GM19372 (cell line): Measurements from ENCODE around the gene AURKAIP1.
"Not testable (repeated sequence)": the region's sequence is repeated elsewhere in the genome, so short reads cannot be mapped to it uniquely, and the experiment has no call there.

Experiments
- ATAC-seq: cut with Tn5 transposase; IDR thresholded peaks from one replicate; pipeline ENCODE4 v1.9.1; 2021; ENCODE audit warnings: mild to moderate bottlenecking, low read depth, moderate library complexity; ENCODE audit not compliant: unreplicated experiment

The AURKAIP1 gene

DNA sequence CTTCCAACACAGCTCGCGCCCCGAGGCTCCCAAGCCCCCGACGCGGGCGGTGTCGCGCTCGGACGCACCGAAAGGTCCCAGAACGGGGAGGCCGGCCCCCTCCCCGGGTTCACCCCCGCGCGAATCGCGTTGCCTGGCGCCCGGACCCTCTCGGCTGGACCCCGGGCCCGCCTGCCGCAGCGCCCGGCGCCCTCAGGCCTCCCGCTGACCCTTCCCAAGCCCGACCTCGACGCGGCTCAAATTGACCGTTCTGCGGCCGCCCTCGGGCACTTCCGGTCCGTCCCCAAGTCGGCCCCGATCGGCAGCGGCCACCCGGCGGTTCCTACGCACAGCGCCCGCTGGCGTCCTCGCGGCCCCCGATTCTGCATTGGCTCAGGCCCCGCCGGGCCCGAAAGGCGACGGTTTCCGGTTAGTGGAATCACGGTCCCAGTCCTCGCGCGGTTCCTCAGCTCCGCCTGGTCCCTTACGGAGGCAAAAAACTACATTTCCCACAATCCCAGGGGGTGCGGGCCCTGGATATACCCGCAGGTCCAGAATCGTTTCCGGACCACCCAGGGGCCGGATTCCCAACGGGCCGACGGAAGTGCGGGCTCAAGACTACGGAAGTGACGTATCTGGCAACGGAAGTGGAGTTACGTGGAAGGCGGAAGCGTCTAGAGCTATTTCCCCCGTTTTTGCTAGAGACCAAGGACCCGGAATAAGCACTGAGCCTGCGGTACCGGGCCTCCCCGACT is at the start of gene AURKAIP1:
TSS of gene AURKAIP1 (minus strand) at position 279 of the 734 bp plus-strand sequence. CDS start 451 bp downstream, outside the sequence.
- peak; percentile 88 for ATAC-seq

DNA sequence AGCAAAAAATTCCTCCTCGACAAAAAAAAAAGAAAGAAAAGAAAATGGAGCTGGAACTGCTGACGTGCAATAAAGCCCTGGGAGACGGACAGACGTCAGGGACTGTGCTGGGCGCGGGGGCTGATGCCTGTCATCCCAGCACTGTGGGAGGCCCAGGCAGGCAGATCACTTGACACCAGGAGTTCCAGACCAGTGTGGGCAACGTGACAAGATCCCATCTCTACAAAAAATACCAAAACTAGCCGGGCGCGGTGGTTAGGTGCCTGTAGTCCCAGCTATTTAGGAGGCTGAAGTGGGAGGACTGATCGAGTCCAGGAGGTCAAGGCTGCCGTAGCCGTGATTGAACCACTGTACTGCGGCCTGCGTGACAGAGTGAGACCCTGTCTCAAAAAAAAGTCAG is 49.7 kb upstream of the AURKAIP1 start:
- no peak for ATAC-seq

DNA sequence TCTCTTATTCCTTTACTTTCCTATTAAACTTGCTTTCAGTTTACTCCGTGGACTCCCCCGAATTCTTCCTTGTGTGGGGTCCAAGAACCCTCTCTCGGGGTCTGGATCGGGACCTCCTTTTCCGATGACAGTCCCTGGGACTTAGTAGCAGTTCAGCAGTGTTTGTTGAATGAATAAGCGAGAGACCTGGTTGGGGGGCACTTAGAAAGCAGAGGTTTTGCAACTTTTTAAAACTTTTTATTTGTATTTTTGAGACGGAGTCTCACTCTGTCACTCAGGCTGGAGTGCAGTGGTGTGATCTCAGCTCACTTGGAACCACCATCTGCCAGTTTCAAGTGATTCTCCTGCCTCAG is 48.2 kb upstream of the AURKAIP1 start:
- no peak for ATAC-seq

DNA sequence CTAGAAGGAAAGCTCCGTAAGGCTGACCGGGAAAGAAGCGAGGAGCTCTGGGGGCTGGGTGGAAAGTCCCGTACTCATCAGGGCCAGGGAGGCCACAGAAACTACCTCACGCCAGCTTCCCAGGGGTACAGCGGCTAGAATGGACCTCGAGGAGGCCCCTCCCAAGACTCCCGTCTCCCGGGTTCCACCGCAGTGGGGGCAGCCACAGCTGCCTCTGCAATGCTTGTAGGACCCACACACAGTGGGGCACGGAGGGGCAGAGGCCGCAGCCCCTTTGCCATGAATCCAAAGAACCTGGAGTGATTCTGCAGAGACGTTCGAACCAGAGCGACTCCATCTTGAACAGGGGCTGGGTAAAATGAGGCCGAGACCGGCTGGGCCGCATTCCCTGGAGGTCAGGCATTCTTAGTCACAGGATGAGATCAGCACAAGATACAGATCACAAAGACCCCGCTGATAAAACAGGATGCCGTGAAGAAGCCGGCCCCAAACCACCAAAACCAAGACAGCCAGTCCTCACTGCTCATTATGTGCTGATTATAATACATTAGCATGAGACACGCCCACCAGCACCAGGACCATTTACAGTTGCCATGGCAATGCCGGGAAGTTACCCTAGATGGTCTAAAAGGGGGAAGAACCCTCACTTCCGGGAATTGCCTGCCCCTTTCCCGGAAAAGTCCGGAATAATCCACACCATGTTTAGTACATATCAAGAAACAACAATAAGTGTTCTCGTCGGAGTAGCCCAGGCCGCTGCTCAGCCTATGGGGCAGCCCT is 47.6 kb upstream of the AURKAIP1 start:
- ATAC-seq = no peak

DNA sequence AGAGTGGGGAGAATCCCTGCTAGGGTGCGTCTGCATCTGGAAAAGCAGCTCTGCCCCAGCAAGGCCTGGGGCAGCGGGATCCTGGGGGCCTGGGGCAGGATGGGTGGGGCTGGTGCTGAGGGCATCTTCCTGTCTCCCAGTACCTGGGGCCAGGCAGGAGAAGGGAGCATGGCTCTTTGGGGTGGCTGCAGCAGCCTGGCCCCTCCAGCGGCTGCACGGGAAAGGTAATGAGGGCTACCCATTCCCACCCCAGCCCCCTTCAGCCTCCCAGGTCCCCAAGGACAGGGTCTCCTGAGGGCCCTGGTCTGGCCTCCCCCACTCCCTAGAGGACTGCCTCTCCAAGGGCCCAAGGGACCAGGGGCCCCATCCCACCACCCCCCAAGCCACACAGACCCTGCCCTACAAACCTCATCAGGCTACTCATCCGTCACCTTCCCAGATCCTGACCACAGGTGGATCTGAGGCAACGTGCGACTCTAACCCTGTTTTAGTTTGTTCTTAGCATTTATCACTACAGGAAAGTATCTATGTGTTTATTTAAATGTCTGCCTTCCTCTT is 47.0 kb upstream of the AURKAIP1 start:
- ATAC-seq = no peak

DNA sequence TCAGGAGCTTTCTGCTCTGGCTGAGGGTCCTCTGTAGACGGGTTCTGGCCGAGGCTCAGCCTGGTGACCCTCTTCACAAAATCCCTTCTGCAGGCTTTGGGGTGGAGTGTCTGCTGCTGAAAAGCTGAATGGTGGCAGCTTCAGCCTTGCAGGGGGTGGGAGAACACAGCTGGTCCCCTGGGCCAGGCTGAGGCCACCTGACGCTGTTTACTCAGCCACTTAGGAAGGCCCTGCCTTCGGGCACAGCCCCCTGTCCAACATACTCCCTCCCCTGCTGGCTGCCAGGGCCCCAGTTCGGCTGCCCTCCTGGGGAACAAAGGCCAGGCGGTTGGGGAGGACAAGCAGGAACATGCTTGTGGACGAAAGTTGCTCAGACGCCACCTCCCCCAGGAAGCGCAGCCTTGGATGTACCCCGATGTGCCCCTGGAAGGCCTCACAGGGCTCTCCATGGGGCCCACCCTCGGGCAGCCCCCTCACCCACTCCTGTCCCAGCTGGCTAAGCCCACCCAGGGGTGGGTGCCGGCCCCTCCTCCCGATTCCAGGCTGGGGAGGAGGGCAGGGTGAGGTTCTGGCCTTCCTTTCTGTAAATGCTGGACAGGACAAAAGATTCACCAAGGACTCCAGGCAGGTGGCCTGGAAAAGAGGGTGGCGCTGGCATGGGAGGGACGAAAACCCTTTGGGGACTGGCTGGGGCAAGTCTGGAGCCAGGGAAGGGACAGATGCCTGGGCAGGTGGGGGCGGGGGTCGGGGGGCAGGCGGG is 46.3 kb upstream of the AURKAIP1 start, which contains the start of gene ANKRD65:
TSS of gene ANKRD65 (minus strand) at position 130 of the 760 bp plus-strand sequence. CDS start 271 bp downstream, outside the sequence.
- ATAC-seq = no peak

DNA sequence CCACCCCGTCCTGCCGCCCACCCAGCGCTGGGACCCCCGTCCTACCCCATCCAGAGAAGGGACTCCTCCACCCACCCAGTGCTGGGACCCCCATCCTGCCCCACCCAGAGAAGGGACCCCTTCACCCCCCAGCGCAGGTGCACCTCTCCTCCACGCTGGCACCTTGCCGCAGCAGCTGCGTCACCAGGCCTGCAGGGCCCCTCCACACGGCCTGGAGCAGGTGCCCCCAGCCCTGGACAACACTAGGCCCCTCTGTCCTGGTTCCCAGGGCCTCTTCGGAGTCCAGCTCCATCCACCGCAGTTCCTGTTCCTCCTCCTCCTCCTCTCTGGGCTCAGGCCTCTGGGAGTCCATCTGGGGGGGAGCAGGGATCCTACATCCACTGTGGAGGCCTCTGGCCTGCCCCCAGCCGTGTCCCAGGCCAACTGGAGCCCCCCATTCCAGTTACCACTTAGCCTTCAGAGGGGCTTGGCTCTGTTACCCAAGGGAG is 45.7 kb upstream of the AURKAIP1 start:
- no peak for ATAC-seq

DNA sequence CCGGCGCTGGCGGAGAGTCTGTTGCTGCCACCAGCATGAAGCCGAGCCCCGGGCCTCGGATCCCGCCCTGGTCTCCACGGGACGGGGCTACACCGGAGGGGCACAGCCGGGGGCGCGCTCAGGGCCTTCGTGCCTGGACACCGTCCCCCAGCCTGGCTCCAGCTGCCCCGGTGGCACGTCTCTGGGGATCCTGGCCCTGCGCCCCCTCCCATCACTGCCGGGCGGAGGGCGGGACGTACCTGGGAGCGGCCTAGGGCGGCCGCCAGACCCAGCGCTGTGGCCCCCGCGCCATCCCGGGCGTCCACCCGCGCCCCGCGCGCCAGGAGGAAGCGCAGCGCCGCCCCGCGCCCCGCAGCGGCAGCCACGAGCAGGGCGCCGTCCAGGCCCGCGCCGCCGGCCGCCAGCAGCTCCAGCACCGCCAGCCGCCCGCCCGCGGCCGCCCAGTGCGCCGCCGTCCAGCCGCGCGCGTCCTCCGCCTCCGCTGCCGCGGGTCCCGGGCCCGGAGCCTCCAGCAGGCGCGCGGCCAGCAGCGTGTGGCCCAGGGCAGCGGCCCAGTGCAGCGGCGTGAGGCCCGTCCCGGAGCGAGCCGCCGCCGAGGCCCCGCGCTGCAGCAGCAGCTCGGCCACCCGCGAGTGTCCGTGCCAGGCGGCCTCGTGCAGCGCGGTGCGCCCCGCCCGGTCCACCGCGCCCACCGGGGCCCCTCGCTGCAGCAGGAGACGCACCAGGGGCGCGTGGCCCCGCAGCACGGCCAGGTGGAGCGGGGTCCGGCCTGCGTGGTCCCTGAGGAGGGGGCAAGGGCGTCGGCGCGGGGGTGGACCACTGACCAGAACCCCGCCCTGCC is 45.0 kb upstream of the AURKAIP1 start:
- no peak for ATAC-seq

DNA sequence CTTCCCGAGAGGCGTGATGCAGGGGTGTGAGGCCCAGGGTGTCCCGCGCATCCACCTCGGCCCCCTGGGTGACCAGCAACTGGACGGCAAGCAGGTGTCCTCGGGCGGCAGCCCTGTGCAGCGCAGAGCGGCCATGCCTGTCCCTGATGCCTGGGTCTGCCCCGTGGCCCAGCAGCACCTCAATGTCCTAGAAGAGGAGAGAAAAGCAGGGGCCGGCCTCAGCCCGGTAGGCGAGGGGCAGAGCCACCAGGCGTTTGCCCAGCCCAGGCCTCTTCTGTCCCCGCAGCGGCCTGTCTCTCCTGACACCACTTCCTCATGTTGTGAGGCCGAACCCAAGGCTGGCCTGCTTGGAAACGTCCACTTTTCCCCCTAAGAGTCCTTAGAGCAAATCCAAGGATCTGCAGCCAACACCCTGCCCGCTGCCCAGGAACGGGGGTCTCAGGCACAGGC is 44.4 kb upstream of the AURKAIP1 start:
- no peak for ATAC-seq

DNA sequence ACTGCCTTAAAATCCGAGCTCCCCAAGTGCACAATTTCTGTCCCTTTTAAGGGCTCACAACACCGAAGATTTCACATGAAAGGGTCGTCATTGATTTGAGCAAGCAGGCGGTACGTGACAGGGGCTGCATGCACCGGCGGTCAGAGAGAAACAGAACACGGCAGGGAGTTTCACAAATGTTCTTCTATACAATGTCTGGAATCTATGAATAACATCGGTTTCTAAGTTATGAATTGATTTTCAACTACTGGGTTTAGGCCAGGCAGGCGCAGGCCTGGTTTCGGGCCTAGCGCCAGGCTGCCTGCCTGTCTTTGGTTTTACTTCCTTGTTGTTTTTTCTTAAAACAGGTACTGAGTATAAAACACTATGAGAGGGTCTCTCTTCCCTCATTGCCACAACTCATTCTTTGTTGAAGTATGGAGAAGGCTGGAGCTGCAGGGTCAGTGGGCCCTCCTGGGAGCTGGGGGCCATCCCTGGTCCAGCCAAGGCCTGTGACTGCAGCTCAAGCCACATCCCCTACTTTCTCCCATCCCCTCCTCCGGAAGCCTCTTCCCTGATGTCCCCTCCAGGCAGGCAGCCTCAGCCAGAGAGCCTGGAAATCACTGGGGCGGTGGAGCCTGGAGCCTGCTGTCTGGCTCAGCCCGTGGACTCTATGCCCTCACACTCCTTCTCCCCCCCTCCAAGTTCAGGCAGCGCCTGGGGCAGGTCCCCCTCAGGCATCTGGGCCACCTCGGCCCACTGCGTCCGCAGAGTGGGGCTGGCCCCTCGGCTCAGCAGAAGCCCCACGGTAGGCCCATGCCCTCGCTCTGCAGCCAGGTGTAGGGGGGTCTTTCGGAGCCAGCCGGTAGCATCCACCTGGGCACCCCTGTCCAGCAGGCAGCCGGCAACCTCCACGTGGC is 43.7 kb upstream of the AURKAIP1 start:
- ATAC-seq = no peak

DNA sequence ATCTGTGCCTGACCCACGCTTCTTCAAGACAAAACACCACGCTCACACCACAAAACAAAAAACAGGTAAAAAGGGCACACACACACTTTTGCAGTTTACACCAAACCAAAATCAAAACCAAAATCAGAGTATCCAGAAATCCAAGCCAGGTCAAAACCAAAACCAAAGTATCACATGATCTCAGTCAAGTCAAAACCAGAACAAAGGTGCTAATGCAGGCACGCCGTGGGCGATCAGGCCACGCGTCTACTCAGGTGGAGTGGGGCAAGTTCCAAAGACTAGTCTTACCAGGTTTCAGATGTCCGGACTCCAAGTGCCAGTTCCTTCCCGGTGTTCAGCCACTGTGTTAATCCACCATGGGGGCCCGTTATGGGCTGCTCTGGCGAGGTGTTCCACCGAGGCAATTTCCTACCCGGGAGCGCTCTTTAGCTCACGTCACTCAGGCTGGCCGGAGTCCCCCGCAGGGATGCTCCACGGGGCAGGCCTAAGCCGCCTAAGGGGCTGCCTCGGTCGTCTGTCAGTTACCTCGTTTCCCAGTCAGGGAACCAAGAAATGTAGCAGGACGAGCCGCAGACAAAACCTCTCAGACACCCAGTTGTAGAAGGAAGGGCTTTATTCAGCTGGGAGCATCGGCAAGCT is 42.9 kb upstream of the AURKAIP1 start:
- not testable (repeated sequence) for ATAC-seq

DNA sequence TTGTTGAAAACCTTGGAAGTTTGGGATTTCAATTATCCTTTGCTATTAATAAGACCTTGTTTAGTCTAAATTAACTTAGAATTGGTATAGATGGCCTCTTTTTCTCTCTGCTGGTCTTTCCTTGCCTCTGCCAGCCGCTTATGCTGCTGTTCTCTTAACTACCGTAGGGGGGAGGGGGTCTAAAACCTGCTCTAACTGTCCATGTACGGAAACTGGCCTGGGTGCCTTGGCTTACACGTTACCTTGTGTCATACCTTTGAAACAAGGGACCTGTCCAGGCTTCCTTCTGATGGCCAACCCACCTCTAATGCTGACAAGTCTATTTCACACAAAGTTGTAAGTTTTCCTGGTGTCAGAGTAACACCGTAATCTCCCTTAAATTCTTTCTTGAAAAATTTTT is 42.4 kb upstream of the AURKAIP1 start:
- ATAC-seq = not testable (repeated sequence)

DNA sequence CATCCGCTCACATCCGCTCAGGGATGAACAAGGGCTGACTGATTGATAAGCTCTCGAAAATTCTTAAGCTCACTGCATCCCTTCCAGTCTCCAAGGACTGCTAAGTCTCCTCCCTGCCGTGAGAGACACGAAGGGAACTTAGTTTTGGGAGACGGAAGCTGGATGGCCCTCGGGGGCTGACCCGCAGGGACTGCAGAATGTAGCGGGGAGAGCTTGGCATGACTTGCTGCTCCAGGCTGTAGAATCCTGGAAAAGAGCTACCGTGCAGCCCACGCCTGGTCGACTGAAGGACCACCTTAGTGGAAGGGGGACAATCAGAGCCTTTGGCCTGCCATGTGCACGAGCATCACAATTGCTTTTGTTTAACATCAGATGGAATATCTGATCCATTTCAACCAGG is 40.7 kb upstream of the AURKAIP1 start:
- no peak for ATAC-seq

DNA sequence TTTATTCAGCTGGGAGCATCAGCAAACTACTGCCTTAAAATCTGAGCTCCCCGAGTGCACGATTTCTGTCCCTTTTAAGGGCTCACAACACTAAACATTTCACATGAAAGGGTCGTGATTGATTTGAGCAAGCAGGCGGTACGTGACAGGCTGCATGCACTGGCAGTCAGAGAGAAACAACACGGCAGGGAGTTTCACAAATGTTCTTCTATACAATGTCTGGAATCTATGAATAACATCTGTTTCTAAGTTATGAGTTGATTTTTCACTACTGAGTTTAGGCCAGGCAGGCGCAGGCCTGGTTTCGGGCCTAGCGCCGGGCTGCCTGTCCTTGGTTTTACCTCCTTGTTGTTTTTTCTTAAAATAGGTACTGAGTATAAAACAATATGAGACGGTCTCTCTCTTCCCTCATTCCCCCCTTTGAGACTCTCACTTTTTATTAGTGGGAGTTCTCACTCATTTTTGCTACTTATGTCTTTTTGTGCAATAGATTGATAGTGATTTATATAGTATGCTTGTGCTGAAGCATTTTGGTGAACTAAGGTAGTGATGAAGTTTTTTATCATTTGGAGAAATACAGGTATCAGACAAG is 37.4 kb upstream of the AURKAIP1 start:
- not testable (repeated sequence) for ATAC-seq

DNA sequence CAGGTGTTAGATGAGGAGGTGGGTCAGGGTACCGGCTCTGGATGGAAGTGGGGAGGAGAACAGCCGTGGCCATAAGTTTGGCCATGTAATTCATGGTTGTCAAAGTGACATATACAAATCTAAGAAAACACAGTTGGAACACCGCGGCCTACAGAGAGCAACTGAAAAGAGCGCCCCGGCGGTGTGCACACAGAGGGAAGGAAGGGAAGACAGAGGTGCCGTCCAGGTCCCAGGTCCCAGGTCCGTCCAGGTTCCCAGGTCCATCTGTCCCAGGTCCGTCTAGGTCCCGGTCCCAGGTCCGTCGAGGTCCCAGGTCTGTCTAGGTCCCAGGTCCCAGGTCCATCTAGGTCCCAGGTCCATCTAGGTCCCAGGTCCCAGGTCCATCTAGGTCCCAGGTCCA is 36.6 kb upstream of the AURKAIP1 start:
- ATAC-seq = no peak

DNA sequence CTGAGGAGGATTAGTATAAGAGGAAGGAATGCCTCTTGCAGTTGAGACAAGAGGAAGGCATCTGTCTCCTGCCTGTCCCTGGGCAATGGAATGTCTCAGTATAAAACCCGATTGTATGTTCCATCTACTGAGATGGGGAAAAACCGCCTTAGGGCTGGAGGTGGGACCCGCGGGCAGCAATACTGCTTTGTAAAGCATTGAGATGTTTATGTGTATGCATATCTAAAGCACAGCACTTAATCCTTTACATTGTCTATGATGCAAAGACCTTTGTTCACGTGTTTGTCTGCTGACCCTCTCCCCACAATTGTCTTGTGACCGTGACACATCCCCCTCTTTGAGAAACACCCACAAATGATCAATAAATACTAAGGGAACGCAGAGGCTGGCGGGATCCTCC is 35.2 kb upstream of the AURKAIP1 start:
- ATAC-seq = not testable (repeated sequence)

DNA sequence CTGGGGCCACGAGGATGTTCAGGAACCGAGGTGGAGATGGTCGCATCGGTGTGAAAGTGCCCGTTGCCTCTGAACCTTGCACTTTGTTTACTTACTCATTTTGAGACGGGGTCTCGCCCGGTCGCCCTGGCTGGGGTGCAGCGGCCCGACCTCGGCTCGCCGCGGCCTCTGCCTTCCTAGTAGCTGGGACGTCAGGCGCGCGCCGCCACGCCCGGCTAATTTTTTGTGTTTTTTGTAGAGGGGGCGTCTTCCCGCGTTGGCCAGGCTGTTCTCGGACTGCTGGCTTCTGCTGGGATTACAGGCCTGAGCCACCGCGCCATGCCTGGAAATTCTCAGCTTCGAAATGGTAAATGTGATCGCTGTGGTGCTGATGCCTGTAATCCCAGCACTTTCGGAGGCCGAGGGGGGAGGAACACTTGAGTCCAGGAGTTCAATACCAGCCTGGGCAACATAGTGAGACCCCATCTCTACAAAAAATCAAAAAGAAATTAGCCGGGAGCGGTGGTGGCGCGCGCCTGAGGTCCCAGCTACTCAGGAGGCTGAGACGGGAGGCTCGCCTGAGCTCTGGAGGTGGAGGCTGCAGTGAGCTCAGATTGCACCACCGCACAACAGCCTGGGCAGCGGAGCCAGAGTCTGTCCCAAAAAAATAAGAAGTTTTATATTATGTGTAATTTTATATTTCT is 32.8 kb upstream of the AURKAIP1 start:
- ATAC-seq = peak; percentile 16
